Neural progenitor cell (in vitro differentiated cells): Measurements from ENCODE around the gene BPIFA1. TPM values are rescaled to one million over a fixed set of nuclear protein-coding genes. Genes with fewer than 3 reads are reported as not detected.

Experiments used
- DNase-seq: peaks from one replicate; pipeline ENCODE4 v3.0.0-alpha.2; 2016; ENCODE audit warnings: low spot score
- H2AFZ ChIP-seq: fragments of 200-600 bp; sonication (generic); replicated peaks from 2 replicates; pipeline ENCODE4 v1.6.1; 2016; ENCODE audit warnings: antibody characterized with exemption
- H3F3A ChIP-seq: fragments of 200-600 bp; sonication (generic); 2 replicates; pipeline ENCODE4 v1.6.1; 2016; ENCODE audit warnings: antibody characterized with exemption, low read depth
- H3K27ac ChIP-seq: fragments of 200-600 bp; sonication (generic); 2 replicates; pipeline ENCODE4 v1.5.1; 2016; ENCODE audit warnings: mild to moderate bottlenecking
- H3K27me3 ChIP-seq: fragments of 200-600 bp; sonication (generic); 2 replicates; pipeline ENCODE4 v1.6.1; 2016; ENCODE audit warnings: mild to moderate bottlenecking, moderate library complexity
- H3K36me3 ChIP-seq: fragments of 200-600 bp; sonication (generic); 2 replicates; pipeline ENCODE4 v1.5.1; 2016
- H3K4me1 ChIP-seq: fragments of 200-600 bp; sonication (generic); 2 replicates; pipeline ENCODE4 v1.6.1; 2016; ENCODE audit warnings: mixed run types
- H3K4me2 ChIP-seq: fragments of 200-600 bp; sonication (generic); 2 replicates; pipeline ENCODE4 v1.6.1; 2016
- H3K4me3 ChIP-seq: fragments of 200-600 bp; sonication (generic); 2 replicates; pipeline ENCODE4 v1.5.1; 2016
- H3K79me2 ChIP-seq: fragments of 200-600 bp; sonication (generic); 2 replicates; pipeline ENCODE4 v1.6.1; 2016; ENCODE audit warnings: low read depth
- H3K9ac ChIP-seq: fragments of 200-600 bp; sonication (generic); 2 replicates; pipeline ENCODE4 v1.6.1; 2016
- H3K9me3 ChIP-seq: fragments of 200-600 bp; sonication (generic); 2 replicates; pipeline ENCODE4 v1.5.1; 2016; ENCODE audit warnings: low read depth
- H4K20me1 ChIP-seq: fragments of 200-600 bp; sonication (generic); 2 replicates; pipeline ENCODE4 v1.6.1; 2016; ENCODE audit warnings: low read depth
- H3K27ac Mint-ChIP-seq: 3 replicates; pipeline ENCODE4 v1.8.0; 2021; ENCODE audit warnings: mixed read lengths
- H3K27me3 Mint-ChIP-seq: 2 replicates; pipeline ENCODE4 v1.8.0; 2022; ENCODE audit warnings: low read depth, mild to moderate bottlenecking, inconsistent platforms, moderate library complexity, mixed read lengths; ENCODE audit not compliant: insufficient read depth
- H3K36me3 Mint-ChIP-seq: 3 replicates; pipeline ENCODE4 v1.8.0; 2021; ENCODE audit warnings: mixed read lengths
- H3K4me1 Mint-ChIP-seq: 3 replicates; pipeline ENCODE4 v1.8.0; 2021; ENCODE audit warnings: mixed read lengths
- H3K4me3 Mint-ChIP-seq: 3 replicates; pipeline ENCODE4 v1.8.0; 2021; ENCODE audit warnings: mild to moderate bottlenecking, moderate library complexity, mixed read lengths
- H3K9me3 Mint-ChIP-seq: 3 replicates; pipeline ENCODE4 v1.8.0; 2020; ENCODE audit warnings: mixed read lengths
- CTCF ChIP-seq: fragments of 200-600 bp; sonication (generic); IDR thresholded peaks from 2 replicates; pipeline ENCODE4 v1.5.1; 2017; ENCODE audit warnings: antibody characterized with exemption, mild to moderate bottlenecking
- EZH2 ChIP-seq: fragments of 200-600 bp; sonication (generic); IDR thresholded peaks from 2 replicates; pipeline ENCODE4 v1.6.1; 2017; ENCODE audit warnings: antibody characterized with exemption, mild to moderate bottlenecking, moderate library complexity
- EZH2phosphoT487 ChIP-seq: fragments of 200-600 bp; sonication (generic); IDR thresholded peaks from 2 replicates; pipeline ENCODE4 v1.6.1; 2017; ENCODE audit warnings: antibody characterized with exemption
- total RNA-seq: library from RNA; depleted of rRNA; stranded (reverse); fragments of >200 nt; gene quantifications from 2 replicates; pipeline ENCODE4 v1.2.3, GENCODE V29; 2015; ENCODE audit warnings: low replicate concordance

The BPIFA1 gene
- total RNA-seq, 1 donor from 2014 or later = not detected

GRCh38 chr20:33257237-33257636 lies 21.4 kb downstream of the BPIFA1 start:
- Mint-ChIP-seq H3K4me1 (no peaks in the 10 kb centered on the region), H3K27me3 (no peaks in the 10 kb centered on the region), H3K9me3 (no peaks in the 10 kb centered on the region), H3K4me3 (no peak overlapping the region), H3K36me3 (no peaks in the 10 kb centered on the region), H3K27ac (no peak overlapping the region)
- H3K79me2 ChIP-seq = no peaks in the 10 kb centered on the region
- H3F3A ChIP-seq = no peaks in the 10 kb centered on the region
- H3K27me3 ChIP-seq = no peaks in the 10 kb centered on the region
- H3K27ac ChIP-seq = no peak overlapping the region
- H2AFZ ChIP-seq = no peak overlapping the region
- no peaks in the 10 kb centered on the region for H3K36me3 ChIP-seq
- H3K4me3 ChIP-seq = no peak overlapping the region
- no peak overlapping the region for H3K4me2 ChIP-seq
- H3K9me3 ChIP-seq = no peaks in the 10 kb centered on the region
- no peak overlapping the region for H3K9ac ChIP-seq
- DNase-seq = no peak
- no peaks in the 10 kb centered on the region for H3K4me1 ChIP-seq
- H4K20me1 ChIP-seq = no peaks in the 10 kb centered on the region
- TF ChIP-seq EZH2 (no peak), EZH2phosphoT487 (no peak), CTCF (no peak)

GRCh38 chr20:33259371-33259770 lies 23.6 kb downstream of the BPIFA1 start:
- Mint-ChIP-seq H3K27ac (no peak overlapping the region), H3K36me3 (no peaks in the 10 kb centered on the region), H3K4me3 (no peak overlapping the region), H3K27me3 (no peaks in the 10 kb centered on the region), H3K9me3 (no peaks in the 10 kb centered on the region), H3K4me1 (no peaks in the 10 kb centered on the region)
- Histone ChIP-seq H3K9ac (no peak overlapping the region), H3K79me2 (no peaks in the 10 kb centered on the region), H3K9me3 (no peaks in the 10 kb centered on the region), H3K27me3 (no peaks in the 10 kb centered on the region), H3K4me1 (no peaks in the 10 kb centered on the region), H3K4me3 (no peak overlapping the region), H2AFZ (no peak overlapping the region), H4K20me1 (no peaks in the 10 kb centered on the region), H3K27ac (no peak overlapping the region), H3K36me3 (no peaks in the 10 kb centered on the region), H3F3A (no peaks in the 10 kb centered on the region), H3K4me2 (no peak overlapping the region)
- no peak for DNase-seq
- no peak for TF ChIP-seq CTCF
- no peak for TF ChIP-seq EZH2phosphoT487
- no peak for TF ChIP-seq EZH2

GRCh38 chr20:33261465-33261864 lies 25.7 kb downstream of the BPIFA1 start:
- H3K27ac Mint-ChIP-seq = no peak overlapping the region
- Histone ChIP-seq H3K36me3 (no peaks in the 10 kb centered on the region), H3K9ac (no peak overlapping the region), H3K27me3 (no peaks in the 10 kb centered on the region), H3K4me2 (no peak overlapping the region), H3F3A (no peaks in the 10 kb centered on the region), H3K79me2 (no peaks in the 10 kb centered on the region), H3K4me3 (no peak overlapping the region), H2AFZ (no peak overlapping the region), H3K9me3 (no peaks in the 10 kb centered on the region), H4K20me1 (no peaks in the 10 kb centered on the region), H3K27ac (no peak overlapping the region), H3K4me1 (no peaks in the 10 kb centered on the region)
- H3K4me3 Mint-ChIP-seq = no peak overlapping the region
- no peaks in the 10 kb centered on the region for H3K9me3 Mint-ChIP-seq
- no peaks in the 10 kb centered on the region for H3K36me3 Mint-ChIP-seq
- H3K4me1 Mint-ChIP-seq = no peaks in the 10 kb centered on the region
- peaks cover 2% of the 10 kb centered on the region for H3K27me3 Mint-ChIP-seq
- DNase-seq = no peak
- no peak for TF ChIP-seq CTCF

GRCh38 chr20:33262658-33263065 lies 26.9 kb downstream of the BPIFA1 start:
- no peaks in the 10 kb centered on the region for H3K36me3 Mint-ChIP-seq
- no peak overlapping the region for H3K4me2 ChIP-seq

More at GRCh38 chr20:33262658-33263065, 26.9 kb downstream of the BPIFA1 start:
- peaks cover 2% of the 10 kb centered on the region for H3K27me3 Mint-ChIP-seq
- H3K9me3 Mint-ChIP-seq = no peaks in the 10 kb centered on the region
- H3K27ac Mint-ChIP-seq = no peak overlapping the region
- no peak overlapping the region for H3K27ac ChIP-seq
- H3K27me3 ChIP-seq = no peaks in the 10 kb centered on the region
- no peaks in the 10 kb centered on the region for H3K9me3 ChIP-seq
- no peaks in the 10 kb centered on the region for H3F3A ChIP-seq
- H3K79me2 ChIP-seq = no peaks in the 10 kb centered on the region
- peak; percentile 86 for DNase-seq
- no peaks in the 10 kb centered on the region for H3K4me1 ChIP-seq
- H4K20me1 ChIP-seq = no peaks in the 10 kb centered on the region
- no peaks in the 10 kb centered on the region for H3K4me1 Mint-ChIP-seq
- H3K9ac ChIP-seq = no peak overlapping the region
- H2AFZ ChIP-seq = peak overlapping the region; percentile 9
- H3K4me3 ChIP-seq = no peak overlapping the region
- no peak for TF ChIP-seq EZH2phosphoT487
- no peak for TF ChIP-seq EZH2
- peak; percentile 82 for TF ChIP-seq CTCF
- no peaks in the 10 kb centered on the region for H3K36me3 ChIP-seq
- no peak overlapping the region for H3K4me3 Mint-ChIP-seq
